K562 (cell line): ENCODE data around the gene ZNF296. TPM values are rescaled to one million over a fixed set of nuclear protein-coding genes. Genes with fewer than 3 reads are reported as not detected.

Experiments used
- AFF1 ChIP-seq, 2 experiments: fragments of 450-650 bp; IDR thresholded peaks; 2 replicates each; pipeline ENCODE4 v1.6.1; 2018; ENCODE audit warnings: mild to moderate bottlenecking in 2 of 2, low read depth in 1 of 2; ENCODE audit not compliant: partially characterized antibody in 2 of 2
- BACH1 ChIP-seq: fragments of 200-800 bp; sonication (Bioruptor generic); IDR thresholded peaks from 2 replicates; pipeline ENCODE4 v1.6.1; 2016; ENCODE audit warnings: missing genetic modification characterization, missing compliant biosample characterization
- CBFA2T3 ChIP-seq: fragments of 450-650 bp; IDR thresholded peaks from 2 replicates; pipeline ENCODE4 v1.6.1; 2017
- CBX2 ChIP-seq: fragments of 200-600 bp; sonication (generic); IDR thresholded peaks from one replicate; pipeline ENCODE4 v1.6.1; 2012; ENCODE audit warnings: mild to moderate bottlenecking, low read length, inconsistent platforms; ENCODE audit not compliant: insufficient read depth, poor library complexity, severe bottlenecking
- ELF4 ChIP-seq: fragments of 450-650 bp; formaldehyde crosslinking; IDR thresholded peaks from 2 replicates; pipeline ENCODE4 v1.4.0; 2022; ENCODE audit warnings: missing genetic modification characterization
- MLLT1 ChIP-seq, 2 experiments: fragments of 450-650 bp; IDR thresholded peaks; 2 replicates each; pipeline ENCODE4 v1.6.1; 2016
- MXI1 ChIP-seq: IDR thresholded peaks from 2 replicates; pipeline ENCODE4 v1.6.1; 2011; ENCODE audit warnings: low read depth, mild to moderate bottlenecking, improper control_type of control experiment, low read length
- NCOA4 ChIP-seq: fragments of 450-650 bp; IDR thresholded peaks from 2 replicates; pipeline ENCODE4 v1.6.1; 2018; ENCODE audit warnings: mild to moderate bottlenecking; ENCODE audit not compliant: partially characterized antibody
- NUFIP1 ChIP-seq: fragments of 450-650 bp; IDR thresholded peaks from 2 replicates; pipeline ENCODE4 v1.6.1; 2018; ENCODE audit not compliant: partially characterized antibody
- PREB ChIP-seq: sonication (generic); formaldehyde crosslinking; IDR thresholded peaks from 2 replicates; pipeline ENCODE4 v1.8.1; 2023; ENCODE audit warnings: mild to moderate bottlenecking, missing genetic modification reagents
- PTTG1 ChIP-seq: fragments of 450-650 bp; IDR thresholded peaks from 2 replicates; pipeline ENCODE4 v1.6.1; 2016; ENCODE audit warnings: low read depth, mild to moderate bottlenecking, missing genetic modification characterization, missing compliant biosample characterization
- RNF2 ChIP-seq: sonication (generic); IDR thresholded peaks from 2 replicates; pipeline ENCODE4 v1.6.1; 2016
- TBL1XR1 ChIP-seq, 2 experiments: IDR thresholded peaks; 2 replicates each; pipeline ENCODE4 v1.6.1; 2012; ENCODE audit warnings: improper control_type of control experiment in 2 of 2, low read length in 2 of 2, mild to moderate bottlenecking in 1 of 2
- TCF7 ChIP-seq: sonication (generic); IDR thresholded peaks from 2 replicates; pipeline ENCODE4 v1.6.1; 2016; ENCODE audit warnings: antibody characterized with exemption, borderline replicate concordance
- TGIF2 ChIP-seq: sonication (generic); formaldehyde crosslinking; IDR thresholded peaks from 2 replicates; pipeline ENCODE4 v1.8.1; 2022; ENCODE audit warnings: mild to moderate bottlenecking, missing genetic modification reagents, moderate library complexity
- TRIM24 ChIP-seq, 2 experiments: fragments of 450-650 bp; IDR thresholded peaks; 2 replicates each; pipeline ENCODE4 v1.6.1; 2016
- XRCC4 ChIP-seq: IDR thresholded peaks from one replicate; pipeline ENCODE4 v1.6.1; 2011; ENCODE audit not compliant: insufficient read depth, insufficient read length; ENCODE audit errors: extremely low read depth
- YY1 ChIP-seq, 3 experiments: IDR thresholded peaks; 2 replicates each; pipeline ENCODE4 v1.6.1; 2011; ENCODE audit warnings: low read length in 2 of 3, mild to moderate bottlenecking in 2 of 3, moderate library complexity in 2 of 3, borderline replicate concordance in 1 of 3, control low read depth in 1 of 3, low read depth in 1 of 3; ENCODE audit not compliant: insufficient read depth in 3 of 3, insufficient replicate concordance in 2 of 3, control insufficient read depth in 1 of 3, insufficient read length in 1 of 3; ENCODE audit errors: extremely low read depth in 1 of 3
- ZBTB26 ChIP-seq: fragments of 450-650 bp; formaldehyde crosslinking; IDR thresholded peaks from 2 replicates; pipeline ENCODE4 v1.4.0; 2022; ENCODE audit warnings: missing genetic modification characterization
- ZNF511 ChIP-seq: sonication (generic); formaldehyde crosslinking; IDR thresholded peaks from 2 replicates; pipeline ENCODE4 v1.8.0; 2022; ENCODE audit warnings: mild to moderate bottlenecking, missing genetic modification reagents
- polyA plus RNA-seq, 8 experiments: library from polyadenylated mRNA; depleted of rRNA in 4 of 8; stranded (reverse) in 5 of 8; unstranded in 3 of 8; fragments of >200 nt; fragmentation: Nextera tagmentation in 2 of 8; fragmentation: Illumina TruSeq in 1 of 8; extraction: Ambion mirVana in 2 of 8; extraction: Trizol in 1 of 8; gene quantifications; 2 replicates each; pipeline versions ENCODE4 v1.2.1 to v1.2.3, GENCODE V29; 2011 to 2014; ENCODE audit warnings: inconsistent platforms in 1 of 8, missing spikeins in 1 of 8
- total RNA-seq, 7 experiments: library from RNA; depleted of rRNA in 6 of 7; stranded (reverse); fragments of >200 nt in 6 of 7; fragmentation: Illumina TruSeq in 2 of 7; extraction: Trizol in 2 of 7; gene quantifications; 2 replicates each; pipeline versions ENCODE4 v1.2.1 to v1.2.3, GENCODE V29; 2011 to 2021; ENCODE audit warnings: low replicate concordance in 1 of 7

The ZNF296 gene
- total and polyA plus RNA-seq, 9 of the 15 experiments (the other 6 are each of a cell fraction or from before 2014, with no cell fraction given) = 0.03 to 8.8 (median 0.47) TPM; not detected in 1

- TF ChIP-seq PREB (CRISPR knock-in tag) = no peak
- TF ChIP-seq ZBTB26 (CRISPR knock-in tag) = peak; percentile 81
- no peak for TF ChIP-seq YY1 (IDR thresholded peaks at IDR 0.05; ENCODE audit: borderline replicate concordance in 1 of 3, control insufficient read depth in 1 of 3, extremely low read depth in 1 of 3, insufficient read depth in 3 of 3, insufficient read length in 1 of 3, insufficient replicate concordance in 2 of 3, low read depth in 1 of 3, low read length in 2 of 3)
- TF ChIP-seq RNF2 = no peak
- TF ChIP-seq TGIF2 (CRISPR knock-in tag) = no peak
- peak; percentile 43 for TF ChIP-seq CBFA2T3
- no peak for TF ChIP-seq PTTG1
- TF ChIP-seq TBL1XR1 (IDR thresholded peaks at IDR 0.05; ENCODE audit: low read length in 2 of 2) = no peak
- TF ChIP-seq XRCC4 = no peak
- 0 out of 2 replicates have a peak, but pooled peaks have one; percentile 50 for TF ChIP-seq ELF4
- no peak for TF ChIP-seq TRIM24 (IDR thresholded peaks at IDR 0.05)
- no peak for TF ChIP-seq NCOA4
- no peak for TF ChIP-seq NUFIP1
- TF ChIP-seq ZNF511 = no peak
- TF ChIP-seq MXI1 = no peak
- TF ChIP-seq CBX2 = no peak
- 0 out of 4 replicates have a peak, but pooled peaks of 1 of the 2 experiments have one; percentile 40 for TF ChIP-seq MLLT1 (IDR thresholded peaks at IDR 0.05)
- TF ChIP-seq AFF1 (IDR thresholded peaks at IDR 0.05; ENCODE audit: low read depth in 1 of 2, partially characterized antibody in 2 of 2) = no peak
- TF ChIP-seq BACH1 (tag) = no peak
- no peak for TF ChIP-seq TCF7
Measured at GRCh38 chr19:45058622-45059159, 17.6 kb downstream of the ZNF296 start (continued).
